Cardiac fibroblast (primary cell): ENCODE measurements around the gene MROH7.

Source experiments
- DNase-seq, 2 donors: peaks; one replicate each; pipeline versions ENCODE4 v3.0.0 to v3.0.0-alpha.2; 2010; ENCODE audit warnings: low read depth in 2 of 2
- H3K4me3 ChIP-seq, 2 donors: replicated peaks in 1 of 2; 1 replicate in 1 of 2; 2 replicates in 1 of 2; pipeline ENCODE4 v1.5.1; 2011; ENCODE audit warnings: low read depth in 2 of 2, low read length in 2 of 2, mild to moderate bottlenecking in 2 of 2, moderate library complexity in 1 of 2
- TF ChIP-seq, protein P1 (sequence below): IDR thresholded peaks from one replicate; pipeline ENCODE4 v1.5.1; 2011; ENCODE audit warnings: low read depth, mild to moderate bottlenecking, low read length, inconsistent platforms

The MROH7 gene

DNA sequence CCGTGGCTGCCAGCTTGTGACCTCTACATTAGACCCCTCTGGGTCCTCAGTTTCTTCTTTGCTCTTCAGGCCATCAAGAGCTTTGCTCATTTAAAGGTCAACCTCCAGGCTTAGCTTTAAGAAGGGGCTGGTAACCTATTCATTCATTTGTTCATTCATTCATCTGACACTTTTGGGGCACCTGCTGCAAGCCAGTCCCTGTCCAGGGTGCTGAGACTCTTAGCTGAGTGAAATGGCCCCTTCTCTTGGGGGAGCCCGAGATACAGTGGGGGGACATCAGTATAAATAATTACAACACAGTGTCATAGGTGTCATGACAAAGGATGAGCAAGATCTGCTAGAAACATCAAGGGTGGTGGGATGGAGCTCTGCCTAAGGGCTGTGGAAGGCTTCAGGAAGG lies 63.6 kb downstream of the MROH7 start:
- no peak overlapping the region for H3K4me3 ChIP-seq
- TF ChIP-seq, protein P1, sequence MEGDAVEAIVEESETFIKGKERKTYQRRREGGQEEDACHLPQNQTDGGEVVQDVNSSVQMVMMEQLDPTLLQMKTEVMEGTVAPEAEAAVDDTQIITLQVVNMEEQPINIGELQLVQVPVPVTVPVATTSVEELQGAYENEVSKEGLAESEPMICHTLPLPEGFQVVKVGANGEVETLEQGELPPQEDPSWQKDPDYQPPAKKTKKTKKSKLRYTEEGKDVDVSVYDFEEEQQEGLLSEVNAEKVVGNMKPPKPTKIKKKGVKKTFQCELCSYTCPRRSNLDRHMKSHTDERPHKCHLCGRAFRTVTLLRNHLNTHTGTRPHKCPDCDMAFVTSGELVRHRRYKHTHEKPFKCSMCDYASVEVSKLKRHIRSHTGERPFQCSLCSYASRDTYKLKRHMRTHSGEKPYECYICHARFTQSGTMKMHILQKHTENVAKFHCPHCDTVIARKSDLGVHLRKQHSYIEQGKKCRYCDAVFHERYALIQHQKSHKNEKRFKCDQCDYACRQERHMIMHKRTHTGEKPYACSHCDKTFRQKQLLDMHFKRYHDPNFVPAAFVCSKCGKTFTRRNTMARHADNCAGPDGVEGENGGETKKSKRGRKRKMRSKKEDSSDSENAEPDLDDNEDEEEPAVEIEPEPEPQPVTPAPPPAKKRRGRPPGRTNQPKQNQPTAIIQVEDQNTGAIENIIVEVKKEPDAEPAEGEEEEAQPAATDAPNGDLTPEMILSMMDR, result no peak
- no peak for DNase-seq

DNA sequence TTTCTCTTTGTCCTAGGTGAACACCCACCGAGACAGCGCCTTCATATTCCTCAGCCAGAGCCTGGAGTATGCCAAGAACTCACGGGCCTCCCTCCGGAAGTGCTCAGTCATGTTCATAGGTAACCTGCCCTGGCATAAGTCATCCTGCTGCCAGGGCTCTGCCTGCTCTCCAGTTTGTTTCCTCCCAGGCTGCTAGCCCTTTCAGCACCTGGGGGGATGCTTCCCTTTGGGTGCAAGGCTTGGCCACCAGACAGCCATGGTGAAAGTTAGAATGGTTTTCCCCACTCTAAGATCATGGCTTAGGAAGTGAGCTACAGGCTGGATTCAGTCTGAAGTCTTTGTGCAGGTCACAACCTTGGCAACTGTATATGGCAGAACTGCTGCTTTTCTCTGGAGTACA lies 64.8 kb downstream of the MROH7 start:
- no peak for DNase-seq
- no peak overlapping the region for H3K4me3 ChIP-seq
- TF ChIP-seq, protein P1, result no peak

DNA sequence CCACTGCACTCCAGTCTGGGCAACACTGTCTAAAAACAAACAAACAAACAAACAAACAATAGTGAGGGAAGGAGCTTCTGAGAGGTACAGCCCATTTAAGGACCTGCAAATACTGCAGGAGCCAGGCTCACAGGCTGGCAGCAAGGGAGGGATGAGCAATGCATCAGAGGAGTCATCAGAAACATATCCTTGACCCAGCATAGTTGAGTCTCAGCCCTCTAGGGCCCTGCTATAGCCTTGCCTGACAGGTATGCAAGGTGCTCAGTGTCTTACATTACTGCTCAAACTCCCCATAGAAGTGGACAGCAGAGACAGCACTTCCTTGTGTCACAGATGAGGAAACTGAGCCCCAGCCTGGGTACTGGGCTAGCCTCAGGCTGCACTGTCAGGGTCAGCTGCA lies 66.8 kb downstream of the MROH7 start:
- no peak for DNase-seq

DNA sequence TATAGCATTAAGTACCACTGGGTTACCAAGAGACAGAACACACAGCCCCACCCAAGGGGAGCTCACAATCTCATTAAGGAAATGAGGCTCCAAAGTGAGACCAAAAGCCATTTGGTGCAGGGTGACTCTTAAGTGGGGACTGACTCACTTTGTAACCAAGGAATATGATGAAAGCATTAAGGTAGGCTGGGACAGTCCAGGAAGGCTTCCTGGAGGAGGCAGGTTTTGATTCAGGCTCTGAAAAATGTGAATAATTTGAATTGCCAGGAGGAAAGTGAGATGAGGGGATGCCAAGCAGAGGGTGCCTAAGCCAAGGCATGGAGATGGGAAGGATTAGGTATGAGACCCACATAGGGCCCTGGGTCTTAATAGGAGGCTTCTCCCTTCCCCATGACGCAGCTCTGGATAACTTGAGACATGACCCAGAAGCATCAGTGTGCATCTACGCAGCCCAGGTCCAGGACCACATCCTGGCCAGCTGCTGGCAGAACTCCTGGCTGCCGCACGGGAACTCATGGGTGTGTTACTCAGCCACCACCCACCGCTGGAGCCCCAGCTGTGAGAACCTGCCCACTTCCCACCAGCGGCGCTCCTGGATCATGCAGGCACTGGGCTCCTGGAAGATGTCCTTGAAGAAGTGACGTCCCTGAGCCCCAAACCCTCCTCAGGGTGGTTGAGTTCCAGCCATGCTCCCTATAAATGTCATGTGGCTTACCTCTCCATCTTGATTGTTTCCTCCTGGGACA lies 68.1 kb downstream of the MROH7 start:
- TF ChIP-seq, protein P1, result no peak
- DNase-seq, result no peak

More for the DNA sequence above, 66.8 kb downstream of the MROH7 start:
- TF ChIP-seq, protein P1, result no peak
- H3K4me3 ChIP-seq, result no peak overlapping the region

DNA sequence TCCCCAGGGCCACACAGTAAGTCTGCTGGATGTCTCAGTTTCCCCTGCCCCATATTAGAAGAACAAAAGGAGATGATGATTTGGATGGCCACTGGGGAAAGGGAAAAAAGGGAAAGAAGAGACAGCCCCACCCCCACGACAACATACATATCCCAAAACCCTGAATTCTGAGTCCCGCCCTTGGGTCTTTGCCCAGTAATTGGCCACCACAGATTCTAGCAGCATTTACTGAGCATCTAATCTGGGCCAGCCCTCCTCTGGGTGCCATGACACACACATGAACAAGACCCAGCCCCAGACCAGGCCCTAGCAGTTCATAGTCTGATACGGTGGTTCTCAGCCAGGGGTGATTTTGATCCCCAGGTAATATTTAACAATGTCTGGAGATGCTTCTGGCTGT lies 68.8 kb downstream of the MROH7 start:
- no peak overlapping the region for H3K4me3 ChIP-seq
- TF ChIP-seq, protein P1, result no peak
- DNase-seq, result no peak

More for the DNA sequence above, 68.1 kb downstream of the MROH7 start:
- H3K4me3 ChIP-seq, result no peak overlapping the region

DNA sequence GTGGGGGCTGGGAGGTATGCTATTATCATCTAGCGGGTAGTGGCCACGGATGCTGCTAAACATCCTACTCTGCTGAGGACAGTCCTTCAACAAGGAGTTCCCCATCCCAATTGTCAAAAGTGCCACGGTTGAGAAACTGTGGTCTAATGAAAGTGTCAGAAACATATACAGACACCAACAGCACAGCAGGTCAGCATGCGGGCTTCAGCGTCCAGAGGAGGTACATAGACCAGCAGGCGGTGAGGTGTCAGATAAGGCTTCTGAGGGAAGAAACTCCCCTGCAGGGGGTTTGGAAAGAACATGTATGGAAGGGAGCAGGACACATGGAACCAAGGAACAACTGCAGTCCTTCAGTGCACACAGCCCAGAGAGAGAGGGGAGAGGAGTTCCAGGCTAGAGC lies 69.3 kb downstream of the MROH7 start:
- DNase-seq, result no peak
- TF ChIP-seq, protein P1, result no peak
- no peak overlapping the region for H3K4me3 ChIP-seq

DNA sequence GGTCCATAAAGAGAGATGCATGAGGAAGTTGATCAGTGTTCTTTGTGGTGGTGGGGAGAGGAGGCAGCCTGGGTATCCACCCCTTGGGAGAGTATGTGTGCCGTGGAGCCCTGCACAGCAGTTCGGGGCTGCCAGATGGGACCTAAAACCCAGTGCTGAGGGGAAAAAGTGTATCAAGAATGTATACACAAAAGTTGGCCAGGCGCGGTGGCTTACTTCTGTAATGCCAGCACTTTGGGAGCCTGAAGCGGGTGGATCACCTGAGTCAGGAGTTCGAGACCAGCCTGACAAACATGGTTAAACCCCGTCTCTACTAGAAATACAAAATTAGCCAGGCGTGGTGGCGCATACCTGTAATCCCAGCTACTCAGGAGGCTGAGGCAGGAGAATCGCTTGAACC lies 70.0 kb downstream of the MROH7 start:
- no peak for DNase-seq
- TF ChIP-seq, protein P1, result no peak

More for the DNA sequence above, 70.0 kb downstream of the MROH7 start:
- no peak overlapping the region for H3K4me3 ChIP-seq
